Breast epithelium (tissue), 3 donors: ENCODE measurements around the gene CMPK2.

ENCODE experiments used
- CTCF ChIP-seq, 3 donors: fragments of 450-650 bp; IDR thresholded peaks; one replicate each; pipeline ENCODE4 v1.5.1; 2016 to 2017; ENCODE audit warnings: antibody characterized with exemption in 3 of 3, mild to moderate bottlenecking in 3 of 3, moderate library complexity in 3 of 3
- POLR2A ChIP-seq: fragments of 450-650 bp; IDR thresholded peaks from one replicate; pipeline ENCODE4 v1.6.1; 2016; ENCODE audit warnings: antibody characterized with exemption, mild to moderate bottlenecking, moderate library complexity

GRCh38 chr2:6880200-6880733, 14.6 kb upstream of the CMPK2 start:
- TF ChIP-seq POLR2A: no peak
- no peak for TF ChIP-seq CTCF (IDR thresholded peaks at IDR 0.05)
